HUES64 (cell line): ENCODE measurements around the gene PAPOLA.

ENCODE experiments used
- H3K27ac ChIP-seq: 2 replicates; pipeline ENCODE4 v1.7.0; 2013; ENCODE audit warnings: low read depth, low read length, inconsistent platforms
- H3K27me3 ChIP-seq: 2 replicates; pipeline ENCODE4 v1.6.1; 2013; ENCODE audit warnings: mild to moderate bottlenecking, low read length; ENCODE audit not compliant: insufficient read depth
- H3K36me3 ChIP-seq: 2 replicates; pipeline ENCODE4 v1.6.1; 2013; ENCODE audit warnings: mild to moderate bottlenecking, low read length; ENCODE audit not compliant: insufficient read depth
- H3K4me1 ChIP-seq: 2 replicates; pipeline ENCODE4 v1.6.1; 2013; ENCODE audit warnings: mild to moderate bottlenecking, low read length, moderate library complexity; ENCODE audit not compliant: insufficient read depth
- H3K4me3 ChIP-seq: 2 replicates; pipeline ENCODE4 v1.5.1; 2013; ENCODE audit warnings: mild to moderate bottlenecking, low read length, moderate library complexity
- H3K9ac ChIP-seq: 2 replicates; pipeline ENCODE4 v1.6.1; 2013; ENCODE audit warnings: mild to moderate bottlenecking, low read depth, low read length
- H3K9me3 ChIP-seq: 2 replicates; pipeline ENCODE4 v1.6.1; 2013; ENCODE audit warnings: low read depth, low read length; ENCODE audit not compliant: insufficient read depth
- WGBS: fragments of 150-250, 120-280 bp; methylation state at CpG from one replicate; pipeline ENCODE4 v1.1.7; 2013; ENCODE audit warnings: missing lambda C conversion rate; 5-methylcytosine and 5-hydroxymethylcytosine counted together

The PAPOLA gene

GRCh38 chr14:96515731-96516130 lies 13.5 kb downstream of the PAPOLA start:
- no peaks in the 10 kb centered on the region for H3K27me3 ChIP-seq
- H3K4me3 ChIP-seq, result no peak overlapping the region
- no peak overlapping the region for H3K9ac ChIP-seq
- no peaks in the 10 kb centered on the region for H3K9me3 ChIP-seq
- WGBS, result 92% methylated on average over 1 of the region's 1 CpG
- no peak overlapping the region for H3K27ac ChIP-seq
- peaks cover 64% of the 10 kb centered on the region for H3K4me1 ChIP-seq
- peaks cover 8% of the 10 kb centered on the region for H3K36me3 ChIP-seq

GRCh38 chr14:96516351-96516750 lies 14.2 kb downstream of the PAPOLA start:
- H3K9me3 ChIP-seq, result no peaks in the 10 kb centered on the region
- no peaks in the 10 kb centered on the region for H3K27me3 ChIP-seq
- H3K9ac ChIP-seq, result no peak overlapping the region
- H3K27ac ChIP-seq, result no peak overlapping the region
- peaks cover 14% of the 10 kb centered on the region for H3K36me3 ChIP-seq
- WGBS, result 60% methylated on average over 1 of the region's 1 CpG
- H3K4me1 ChIP-seq, result peaks cover 63% of the 10 kb centered on the region
- no peak overlapping the region for H3K4me3 ChIP-seq

GRCh38 chr14:96519970-96520369 lies 17.8 kb downstream of the PAPOLA start:
- no peak overlapping the region for H3K4me3 ChIP-seq
- H3K27me3 ChIP-seq, result no peaks in the 10 kb centered on the region
- no peaks in the 10 kb centered on the region for H3K9me3 ChIP-seq
- H3K36me3 ChIP-seq, result peaks cover 49% of the 10 kb centered on the region
- H3K9ac ChIP-seq, result no peak overlapping the region
- no peak overlapping the region for H3K27ac ChIP-seq
- peaks cover 27% of the 10 kb centered on the region for H3K4me1 ChIP-seq
- 88% methylated on average over 2 of the region's 4 CpGs for WGBS

GRCh38 chr14:96525452-96525851 lies 23.3 kb downstream of the PAPOLA start:
- Histone ChIP-seq H3K9me3 (no peaks in the 10 kb centered on the region), H3K27me3 (no peaks in the 10 kb centered on the region), H3K9ac (no peak overlapping the region), H3K4me1 (no peaks in the 10 kb centered on the region), H3K4me3 (no peak overlapping the region), H3K36me3 (peaks cover 97% of the 10 kb centered on the region), H3K27ac (no peak overlapping the region)
- WGBS, result 95% methylated on average over 5 of the region's 5 CpGs

- H3K27me3 ChIP-seq, result no peaks in the 10 kb centered on the region
- no peaks in the 10 kb centered on the region for H3K9me3 ChIP-seq
- H3K4me1 ChIP-seq, result no peaks in the 10 kb centered on the region
- H3K4me3 ChIP-seq, result no peak overlapping the region
- no peak overlapping the region for H3K9ac ChIP-seq
- H3K36me3 ChIP-seq, result peaks cover 97% of the 10 kb centered on the region
- no peak overlapping the region for H3K27ac ChIP-seq
Measured at GRCh38 chr14:96532632-96533031, 30.4 kb downstream of the PAPOLA start.

- Histone ChIP-seq H3K36me3 (peaks cover 71% of the 10 kb centered on the region), H3K9ac (no peak overlapping the region), H3K27me3 (no peaks in the 10 kb centered on the region), H3K4me1 (no peaks in the 10 kb centered on the region), H3K4me3 (no peak overlapping the region), H3K9me3 (no peaks in the 10 kb centered on the region), H3K27ac (no peak overlapping the region)
- WGBS, result 100% methylated on average over 1 of the region's 1 CpG
Measured at GRCh38 chr14:96536807-96537206, 34.6 kb downstream of the PAPOLA start.

GRCh38 chr14:96538097-96538989 lies 36.2 kb downstream of the PAPOLA start:
- Histone ChIP-seq H3K27ac (no peak overlapping the region), H3K4me1 (no peaks in the 10 kb centered on the region)
- 87% methylated on average over 3 of the region's 3 CpGs for WGBS

GRCh38 chr14:96538990-96539317 lies 36.8 kb downstream of the PAPOLA start:
- no peak overlapping the region for H3K4me3 ChIP-seq
- peaks cover 72% of the 10 kb centered on the region for H3K36me3 ChIP-seq
- no peaks in the 10 kb centered on the region for H3K9me3 ChIP-seq
- H3K27ac ChIP-seq, result no peak overlapping the region
- H3K9ac ChIP-seq, result no peak overlapping the region
- no peaks in the 10 kb centered on the region for H3K4me1 ChIP-seq
- no peaks in the 10 kb centered on the region for H3K27me3 ChIP-seq
- WGBS, result no CpG with 5 or more reads among the region's 1 CpG

More at GRCh38 chr14:96538097-96538989, 36.2 kb downstream of the PAPOLA start:
- peaks cover 71% of the 10 kb centered on the region for H3K36me3 ChIP-seq
- no peaks in the 10 kb centered on the region for H3K9me3 ChIP-seq
- H3K9ac ChIP-seq, result no peak overlapping the region
- no peak overlapping the region for H3K4me3 ChIP-seq
- no peaks in the 10 kb centered on the region for H3K27me3 ChIP-seq

- Histone ChIP-seq H3K4me3 (no peak overlapping the region), H3K9me3 (no peaks in the 10 kb centered on the region), H3K36me3 (peaks cover 100% of the 10 kb centered on the region), H3K27me3 (no peaks in the 10 kb centered on the region), H3K27ac (no peak overlapping the region), H3K9ac (no peak overlapping the region), H3K4me1 (no peaks in the 10 kb centered on the region)
- WGBS, result 86% methylated on average over 3 of the region's 3 CpGs
Measured at GRCh38 chr14:96554315-96554910, 52.2 kb downstream of the PAPOLA start.

- no peaks in the 10 kb centered on the region for H3K27me3 ChIP-seq
- H3K36me3 ChIP-seq, result peaks cover 98% of the 10 kb centered on the region
- 100% methylated on average over 1 of the region's 1 CpG for WGBS
- no peaks in the 10 kb centered on the region for H3K4me1 ChIP-seq
- H3K9ac ChIP-seq, result no peak overlapping the region
- no peak overlapping the region for H3K4me3 ChIP-seq
- H3K9me3 ChIP-seq, result no peaks in the 10 kb centered on the region
- no peak overlapping the region for H3K27ac ChIP-seq
Measured at GRCh38 chr14:96559571-96559970, 57.4 kb downstream of the PAPOLA start.

- no peaks in the 10 kb centered on the region for H3K27me3 ChIP-seq
- peaks cover 92% of the 10 kb centered on the region for H3K36me3 ChIP-seq
- WGBS, result no CpG with 5 or more reads among the region's 1 CpG
- H3K27ac ChIP-seq, result no peak overlapping the region
- H3K9ac ChIP-seq, result no peak overlapping the region
- H3K9me3 ChIP-seq, result no peaks in the 10 kb centered on the region
- no peak overlapping the region for H3K4me3 ChIP-seq
- H3K4me1 ChIP-seq, result no peaks in the 10 kb centered on the region
Measured at GRCh38 chr14:96564389-96564788, 62.2 kb downstream of the PAPOLA start.
